ENCODE results near the gene GRIN2D. TPM values are rescaled to one million over a fixed set of nuclear protein-coding genes. Genes with fewer than 3 reads are reported as not detected.
"Not testable (repeated sequence)": the region's sequence is repeated elsewhere in the genome, so short reads cannot be mapped to it uniquely, and the experiment has no call there.

GRIN2D gene
- total RNA-seq, 1 donor from 2014 or later = 0.13 TPM

- DNase-seq (ENCODE audit: low read depth in 2 of 2) = no peak
These were observed 22.1 kb upstream of the GRIN2D start for GRCh38 chr19:48371367-48371766.

- not testable (repeated sequence) for DNase-seq (ENCODE audit: low read depth in 2 of 2)
These were observed 21.7 kb upstream of the GRIN2D start for GRCh38 chr19:48371771-48372170.

GRCh38 chr19:48372904-48373303 is 20.6 kb upstream of the GRIN2D start:
- no peak for DNase-seq (ENCODE audit: low read depth in 2 of 2)

GRCh38 chr19:48373567-48373966 is 19.9 kb upstream of the GRIN2D start:
- no peak for DNase-seq (ENCODE audit: low read depth in 2 of 2)

- DNase-seq (ENCODE audit: low read depth in 2 of 2) = no peak
These were observed 15.3 kb upstream of the GRIN2D start for GRCh38 chr19:48378194-48378570.

GRCh38 chr19:48379058-48379457 is 14.4 kb upstream of the GRIN2D start:
- no peak for DNase-seq (ENCODE audit: low read depth in 2 of 2)

- no peak for DNase-seq (ENCODE audit: low read depth in 2 of 2)
These were observed 12.1 kb upstream of the GRIN2D start for GRCh38 chr19:48381178-48381950.

GRCh38 chr19:48382286-48382685 is 11.2 kb upstream of the GRIN2D start:
- no peak for DNase-seq (ENCODE audit: low read depth in 2 of 2)

- no peak for DNase-seq (ENCODE audit: low read depth in 2 of 2)
These were observed 7.9 kb upstream of the GRIN2D start for GRCh38 chr19:48385461-48386087.

- no peak for DNase-seq (ENCODE audit: low read depth in 2 of 2)
These were observed 6.5 kb upstream of the GRIN2D start for GRCh38 chr19:48386981-48387380.

GRCh38 chr19:48390188-48391099 is 3.0 kb upstream of the GRIN2D start:
- peak in 1 of 2 donors; percentile 74 for DNase-seq (ENCODE audit: low read depth in 2 of 2)

- peak; percentile 55 to 80 for DNase-seq (ENCODE audit: low read depth in 2 of 2)
These were observed 2.1 kb upstream of the GRIN2D start, which contains the start of gene KDELR1 for GRCh38 chr19:48391100-48392005. KDELR1 (minus strand) TSS chr19:48391551; CDS start chr19:48391358, 193 bp downstream.

GRCh38 chr19:48392006-48392344 is 1.5 kb upstream of the GRIN2D start:
- not testable (repeated sequence) for DNase-seq (ENCODE audit: low read depth in 2 of 2)

GRCh38 chr19:48392860-48393558 is 459 bp upstream of the GRIN2D start:
- DNase-seq (ENCODE audit: low read depth in 2 of 2) = no peak

- no peak for DNase-seq (ENCODE audit: low read depth in 2 of 2)
These were observed 1.1 kb downstream of the GRIN2D start for GRCh38 chr19:48394331-48395169.

GRCh38 chr19:48395170-48395455 is 1.6 kb downstream of the GRIN2D start:
- no peak for DNase-seq (ENCODE audit: low read depth in 2 of 2)

- no peak for DNase-seq (ENCODE audit: low read depth in 2 of 2)
These were observed 2.0 kb downstream of the GRIN2D start for GRCh38 chr19:48395499-48395898.

GRCh38 chr19:48396016-48396823 is 2.8 kb downstream of the GRIN2D start:
- DNase-seq (ENCODE audit: low read depth in 2 of 2) = no peak

- DNase-seq (ENCODE audit: low read depth in 2 of 2) = no peak
These were observed 3.3 kb downstream of the GRIN2D start for GRCh38 chr19:48396824-48397176.
